Measurements from ENCODE around the gene AFAP1L2. TPM values are rescaled to one million over a fixed set of nuclear protein-coding genes. Genes with fewer than 3 reads are reported as not detected.

AFAP1L2 gene
- total RNA-seq, 4 donors from 2014 or later, result 28.4 to 86.6 (median 48.6) TPM

DNA sequence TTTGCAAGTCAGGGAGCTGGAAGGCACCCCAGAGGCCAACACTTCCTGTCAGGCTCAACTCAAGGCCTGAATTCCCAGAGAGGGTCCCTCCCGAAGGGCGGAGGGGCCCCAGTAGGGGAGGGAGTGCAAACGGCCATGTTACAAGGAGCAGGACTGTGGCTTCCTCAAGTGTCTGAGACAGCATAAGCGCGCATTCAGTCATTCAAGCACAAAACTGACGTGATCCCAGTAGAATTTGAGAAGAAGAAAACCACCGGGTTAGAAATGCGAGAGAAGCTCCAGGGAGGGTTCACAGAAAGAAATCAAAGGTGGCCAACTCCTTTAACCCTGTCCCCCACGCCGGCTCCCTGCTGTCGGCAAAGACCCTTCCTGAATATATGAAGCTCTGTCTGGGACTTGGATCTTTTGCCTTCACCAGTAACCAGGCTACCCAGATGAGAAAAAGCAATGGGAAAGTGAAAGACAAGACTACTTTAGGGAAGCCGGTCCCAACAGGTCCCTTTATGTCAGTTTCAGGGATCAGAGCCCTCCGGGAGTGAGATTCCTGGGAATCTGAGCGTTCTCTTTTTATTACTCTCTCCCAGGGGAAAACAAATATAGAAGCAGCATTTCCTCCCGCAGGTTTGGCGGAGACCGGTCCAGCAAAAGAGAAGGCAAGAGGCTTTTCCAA, 1.3 kb downstream of the AFAP1L2 start:
- Histone ChIP-seq H3K4me3 (peak overlapping the region; percentile 62 to 79), H3K9me3 (no peaks in the 10 kb centered on the region), H3K27ac (peak overlapping the region; percentile 84 to 95), H3K36me3 (no peaks in the 10 kb centered on the region), H3K4me1 (peaks cover 12% of the 10 kb centered on the region in 2 donors), H3K27me3 (no peaks in the 10 kb centered on the region)
- intact Hi-C loops (cut with DNase I; ENCODE audit: low total_unique reads), result loop anchor here (10.0 kb wide), 1 partner anchor 98 kb away; no protein-coding TSS in a partner anchor
- TF ChIP-seq POLR2A (IDR thresholded peaks at IDR 0.05) (no peak), CTCF (IDR thresholded peaks at IDR 0.05) (no peak)
- no peak for DNase-seq

DNA sequence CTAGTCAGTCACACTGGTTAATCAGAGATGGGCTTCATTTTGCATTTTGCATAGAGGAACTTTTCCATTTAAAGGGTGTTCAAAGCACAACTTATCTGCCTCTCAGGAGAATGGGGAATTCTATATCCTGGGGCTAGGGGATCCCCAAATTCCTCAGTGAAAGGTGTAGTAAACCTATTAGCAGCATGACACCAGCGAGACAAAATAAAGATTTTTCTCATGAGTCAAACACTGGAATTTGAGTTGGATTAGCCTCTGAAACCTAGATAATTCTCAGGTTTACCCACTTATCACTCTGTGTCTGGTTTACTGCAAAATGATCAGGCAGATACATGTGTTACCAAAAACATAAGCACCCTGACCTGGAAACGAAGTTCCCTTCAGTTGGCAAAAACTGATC, 2.1 kb downstream of the AFAP1L2 start:
- Histone ChIP-seq H3K4me1 (peaks cover 12 to 18% of the 10 kb centered on the region in 2 donors), H3K9me3 (no peaks in the 10 kb centered on the region), H3K4me3 (peak overlapping the region in 1 of 2 donors; percentile 79), H3K36me3 (no peaks in the 10 kb centered on the region), H3K27ac (peak overlapping the region; percentile 84 to 95), H3K27me3 (no peaks in the 10 kb centered on the region)
- intact Hi-C loops (cut with DNase I; ENCODE audit: low total_unique reads), result loop anchor here (10.0 kb wide), 1 partner anchor 97 kb away; no protein-coding TSS in a partner anchor
- no peak for DNase-seq
- TF ChIP-seq POLR2A (IDR thresholded peaks at IDR 0.05) (no peak), CTCF (IDR thresholded peaks at IDR 0.05) (no peak)

GRCh38 chr10:114401195-114401791, 3.0 kb downstream of the AFAP1L2 start:
- no peak for TF ChIP-seq POLR2A (IDR thresholded peaks at IDR 0.05)
- TF ChIP-seq CTCF (IDR thresholded peaks at IDR 0.05), result no peak
- peak; percentile 86 to 92 for DNase-seq
- Histone ChIP-seq H3K4me1 (peaks cover 16 to 18% of the 10 kb centered on the region in 2 donors), H3K9me3 (no peaks in the 10 kb centered on the region), H3K27me3 (no peaks in the 10 kb centered on the region), H3K27ac (peak overlapping the region; percentile 84 to 95), H3K36me3 (no peaks in the 10 kb centered on the region), H3K4me3 (no peak overlapping the region)
- intact Hi-C loops (cut with DNase I; ENCODE audit: low total_unique reads), result loop anchor here (10.0 kb wide), 1 partner anchor 96 kb away; no protein-coding TSS in a partner anchor

GRCh38 chr10:114400091-114400490, 4.2 kb downstream of the AFAP1L2 start:
- TF ChIP-seq CTCF (IDR thresholded peaks at IDR 0.05) (no peak), POLR2A (IDR thresholded peaks at IDR 0.05) (no peak)
- intact Hi-C loops (cut with DNase I; ENCODE audit: low total_unique reads), result loop anchor here (10.0 kb wide), 1 partner anchor 95 kb away; no protein-coding TSS in a partner anchor
- DNase-seq, result peak; percentile 44 to 58
- H3K4me1 ChIP-seq, result peaks cover 16 to 18% of the 10 kb centered on the region in 2 donors
- no peaks in the 10 kb centered on the region for H3K27me3 ChIP-seq
- H3K4me3 ChIP-seq, result no peak overlapping the region
- no peaks in the 10 kb centered on the region for H3K36me3 ChIP-seq
- no peaks in the 10 kb centered on the region for H3K9me3 ChIP-seq
- peak overlapping the region; percentile 84 to 95 for H3K27ac ChIP-seq

- Histone ChIP-seq H3K36me3 (no peaks in the 10 kb centered on the region), H3K27me3 (no peaks in the 10 kb centered on the region), H3K27ac (peak overlapping the region; percentile 84 to 95), H3K4me3 (no peak overlapping the region), H3K4me1 (peaks cover 16 to 18% of the 10 kb centered on the region in 2 donors), H3K9me3 (no peaks in the 10 kb centered on the region)
- intact Hi-C loops (cut with DNase I; ENCODE audit: low total_unique reads), result no loop called here
- no peak for TF ChIP-seq POLR2A (IDR thresholded peaks at IDR 0.05)
- no peak for TF ChIP-seq CTCF (IDR thresholded peaks at IDR 0.05)
- DNase-seq, result no peak
These were observed 4.7 kb downstream of the AFAP1L2 start for GRCh38 chr10:114399576-114399975.
